GM12872 (cell line): ENCODE data around the gene EVI5.

Experiments used
- TF ChIP-seq, protein P1 (sequence below): IDR thresholded peaks from 3 replicates; pipeline ENCODE4 v1.5.1; 2011; ENCODE audit warnings: low read depth, mild to moderate bottlenecking, low read length, moderate library complexity; ENCODE audit not compliant: insufficient read depth

EVI5 gene

DNA sequence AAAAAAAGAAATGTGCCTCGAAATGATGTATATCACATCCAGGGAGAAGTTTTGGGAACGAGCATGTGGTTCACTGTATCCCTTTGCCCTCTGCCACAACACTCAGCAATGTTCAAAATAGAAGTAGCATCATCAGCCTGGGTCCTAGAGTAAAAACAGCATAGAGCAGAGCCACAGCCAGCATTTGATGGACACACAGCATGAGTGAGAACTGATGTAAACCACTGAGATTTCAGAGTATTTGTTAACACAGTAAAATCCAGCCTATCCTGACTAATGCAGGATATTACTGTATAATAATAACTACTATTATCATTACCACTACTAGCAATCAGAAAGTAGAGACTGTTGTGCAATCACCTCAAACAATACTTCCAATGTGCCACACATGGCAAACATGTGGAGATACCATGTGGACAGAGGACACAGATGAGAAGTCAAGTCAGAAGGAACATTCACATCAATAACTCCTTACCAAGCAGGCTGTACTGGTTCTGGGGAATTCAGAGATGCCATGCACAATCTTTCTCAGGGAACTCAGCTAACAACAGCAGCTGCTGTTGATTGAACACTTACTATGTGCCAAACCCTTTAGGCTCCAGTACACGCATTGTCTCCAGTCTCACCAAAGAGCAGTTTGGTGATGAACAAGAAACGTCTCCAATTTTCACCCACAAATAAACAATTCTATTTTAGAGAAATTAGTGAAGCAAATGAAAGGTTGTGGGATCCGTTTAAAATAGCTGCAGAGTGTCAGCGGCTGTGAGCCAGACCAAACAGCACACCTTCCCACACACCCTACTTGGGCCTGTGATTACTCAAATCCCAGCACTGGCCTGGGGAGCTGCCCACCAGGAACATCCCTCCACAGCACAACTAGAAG, 281.6 kb downstream of the EVI5 start:
- TF ChIP-seq, protein P1, sequence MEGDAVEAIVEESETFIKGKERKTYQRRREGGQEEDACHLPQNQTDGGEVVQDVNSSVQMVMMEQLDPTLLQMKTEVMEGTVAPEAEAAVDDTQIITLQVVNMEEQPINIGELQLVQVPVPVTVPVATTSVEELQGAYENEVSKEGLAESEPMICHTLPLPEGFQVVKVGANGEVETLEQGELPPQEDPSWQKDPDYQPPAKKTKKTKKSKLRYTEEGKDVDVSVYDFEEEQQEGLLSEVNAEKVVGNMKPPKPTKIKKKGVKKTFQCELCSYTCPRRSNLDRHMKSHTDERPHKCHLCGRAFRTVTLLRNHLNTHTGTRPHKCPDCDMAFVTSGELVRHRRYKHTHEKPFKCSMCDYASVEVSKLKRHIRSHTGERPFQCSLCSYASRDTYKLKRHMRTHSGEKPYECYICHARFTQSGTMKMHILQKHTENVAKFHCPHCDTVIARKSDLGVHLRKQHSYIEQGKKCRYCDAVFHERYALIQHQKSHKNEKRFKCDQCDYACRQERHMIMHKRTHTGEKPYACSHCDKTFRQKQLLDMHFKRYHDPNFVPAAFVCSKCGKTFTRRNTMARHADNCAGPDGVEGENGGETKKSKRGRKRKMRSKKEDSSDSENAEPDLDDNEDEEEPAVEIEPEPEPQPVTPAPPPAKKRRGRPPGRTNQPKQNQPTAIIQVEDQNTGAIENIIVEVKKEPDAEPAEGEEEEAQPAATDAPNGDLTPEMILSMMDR: no peak

DNA sequence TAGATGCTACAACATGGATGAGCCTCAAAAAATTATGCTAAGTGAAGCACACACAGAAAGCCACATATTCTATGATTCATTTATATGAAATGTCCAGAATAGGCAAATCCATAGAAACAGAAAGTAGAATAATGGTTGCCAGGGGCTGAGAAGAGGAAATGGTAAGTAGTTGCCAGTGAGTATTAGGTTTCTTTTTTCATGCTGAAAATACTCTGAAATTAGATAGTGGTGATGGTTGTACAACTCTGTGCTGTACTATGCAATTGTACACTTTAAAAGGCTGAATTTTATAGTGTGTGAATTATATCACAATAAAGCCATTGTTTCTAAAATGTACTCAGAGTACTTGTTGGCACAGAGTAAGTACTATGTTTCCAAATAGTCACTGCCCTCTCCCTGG, 282.7 kb downstream of the EVI5 start:
- TF ChIP-seq, protein P1: no peak

DNA sequence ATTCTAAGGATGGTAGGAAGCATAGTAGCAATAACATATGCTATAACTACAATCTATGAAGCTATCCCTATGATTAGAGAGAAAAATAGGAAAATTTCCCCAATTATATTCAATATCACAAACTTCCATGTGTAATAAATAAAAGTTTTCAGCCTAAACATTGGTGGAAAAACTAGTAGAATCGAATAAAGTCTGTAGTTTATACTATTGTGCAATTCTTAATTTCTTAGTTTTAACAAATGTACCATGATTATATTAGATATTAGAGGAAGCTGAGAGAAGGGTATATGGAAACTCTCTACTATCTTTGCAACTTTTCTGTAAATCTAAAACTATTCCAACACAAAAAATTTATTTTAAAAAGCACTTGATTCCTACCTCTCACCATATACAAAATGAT, 284.4 kb downstream of the EVI5 start:
- TF ChIP-seq, protein P1: no peak

DNA sequence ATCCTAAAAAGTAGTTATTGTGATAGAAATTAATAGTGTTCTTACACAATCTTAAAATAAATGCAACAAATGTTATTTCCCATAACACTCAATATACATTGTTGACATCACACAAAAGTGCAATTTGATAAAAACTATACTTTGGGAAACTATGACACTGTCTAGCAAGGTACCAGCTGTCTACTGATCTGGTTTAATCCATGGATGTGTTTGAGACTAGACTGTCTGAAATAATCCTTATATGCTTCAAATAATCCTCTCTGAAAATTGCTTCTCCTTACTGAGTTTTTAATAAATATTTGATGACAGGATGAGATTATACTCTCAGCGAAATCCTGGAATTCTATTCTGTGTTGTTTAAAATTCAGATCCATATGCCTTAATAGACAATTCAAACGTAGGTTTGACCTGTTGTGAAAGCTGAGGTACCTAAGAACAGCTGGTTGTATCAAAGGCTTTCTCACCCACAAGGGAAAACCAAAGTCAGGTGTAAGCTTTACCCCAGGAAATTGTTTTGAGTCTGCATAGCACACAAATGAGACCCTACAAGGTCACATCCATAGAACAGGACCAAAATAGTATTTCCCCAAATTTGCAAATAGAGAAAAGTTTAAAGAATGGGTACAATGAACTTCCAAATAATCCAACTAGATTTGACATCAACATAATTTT, 289.4 kb downstream of the EVI5 start:
- TF ChIP-seq, protein P1: no peak

DNA sequence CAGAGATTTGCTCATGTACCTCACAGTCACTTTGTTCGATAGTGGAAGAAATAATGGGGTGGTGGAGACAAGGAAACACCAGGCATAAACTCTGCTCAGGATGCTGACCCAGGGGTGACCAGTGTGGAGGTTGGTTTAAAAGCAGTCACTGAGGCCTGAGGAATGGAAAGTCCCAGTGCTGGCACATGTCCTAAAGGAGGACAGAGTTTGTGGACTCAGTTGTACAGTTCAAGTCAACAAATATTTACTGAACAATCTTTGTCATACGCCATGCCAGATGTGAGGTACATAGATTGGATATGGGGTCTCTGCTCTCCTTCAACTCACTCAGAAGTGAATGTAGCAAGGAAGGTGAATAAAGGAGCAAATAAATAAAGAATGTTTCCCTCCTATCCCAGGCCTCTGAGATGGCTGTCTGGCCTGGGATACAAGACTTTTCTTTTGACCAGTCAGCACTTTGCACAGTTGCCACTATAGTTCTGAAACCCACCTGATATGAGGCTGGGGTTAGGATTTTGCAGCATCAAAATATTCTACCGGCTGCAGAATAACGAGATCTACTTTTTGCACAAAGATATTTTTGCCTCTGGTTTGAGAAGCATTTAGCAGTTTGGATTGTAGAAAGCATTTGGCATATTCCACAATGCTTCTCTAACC, 290.3 kb downstream of the EVI5 start:
- TF ChIP-seq, protein P1: no peak

DNA sequence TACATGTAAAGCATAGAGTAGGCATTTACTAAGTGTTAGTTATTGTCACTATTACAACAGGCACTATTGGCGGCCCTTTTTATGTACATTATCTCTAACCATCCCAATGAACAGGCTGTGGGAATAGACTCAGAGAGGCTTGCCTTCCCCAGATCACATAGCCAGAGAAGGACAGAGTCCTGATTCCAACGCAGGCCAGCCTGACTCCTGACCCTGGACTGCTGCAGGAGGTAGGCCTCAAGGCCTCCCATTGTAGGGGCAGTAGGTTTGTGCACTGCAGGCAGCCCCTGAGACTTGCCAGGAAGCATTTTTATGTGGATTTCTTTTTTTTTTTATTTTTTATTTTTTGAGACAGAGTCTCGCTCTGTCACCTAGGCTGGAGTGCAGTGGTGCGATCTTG, 291.8 kb downstream of the EVI5 start:
- TF ChIP-seq, protein P1: no peak

DNA sequence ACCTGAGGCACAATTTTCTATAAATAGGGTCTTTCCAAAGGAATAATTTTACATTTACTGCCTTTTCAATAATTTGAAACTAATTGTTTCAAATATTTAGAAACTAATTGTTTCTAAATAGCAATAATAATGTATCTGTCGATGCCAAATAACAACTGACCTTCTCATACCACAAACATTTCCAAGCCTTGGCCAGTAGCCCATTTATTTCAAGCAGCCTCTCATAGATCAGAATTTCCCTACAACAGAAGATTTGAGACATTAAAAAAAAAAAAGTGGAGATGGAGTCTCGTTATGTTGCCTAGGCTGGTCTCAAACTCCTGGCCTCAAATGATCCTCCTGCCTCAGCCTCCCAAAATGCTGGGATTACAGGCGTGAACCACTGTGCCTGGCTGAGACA, 296.1 kb downstream of the EVI5 start:
- TF ChIP-seq, protein P1: no peak
